CD4-positive, alpha-beta T cell treated with Interleukin-6 at 100 ng/mL for 8 hours (primary cell): ENCODE data around the gene ZNHIT1.

Source experiments
- DNase-seq: peaks from one replicate; pipeline ENCODE4 v3.0.0-alpha.2; 2020; ENCODE audit warnings: mixed read lengths, low spot score

Gene ZNHIT1

GRCh38 chr7:101217388-101218235 is at the start of gene ZNHIT1, which contains the start of gene PLOD3:
Gene ZNHIT1, plus strand, starts transcription at chr7:101218165. Its CDS starts 31 bp downstream, at chr7:101218196.
Gene PLOD3, minus strand, starts transcription at chr7:101217581. Its CDS starts 307 bp downstream, at chr7:101217274.
- peak; percentile 96 for DNase-seq

GRCh38 chr7:101168412-101169049 is 49.4 kb upstream of the ZNHIT1 start:
- no peak for DNase-seq

- DNase-seq, result no peak
Measured at GRCh38 chr7:101169110-101169837, 48.7 kb upstream of the ZNHIT1 start.

- peak; percentile 71 for DNase-seq
Measured at GRCh38 chr7:101169838-101170551, 48.0 kb upstream of the ZNHIT1 start.

- no peak for DNase-seq
Measured at GRCh38 chr7:101170617-101171441, 47.1 kb upstream of the ZNHIT1 start.

- no peak for DNase-seq
Measured at GRCh38 chr7:101171442-101171837, 46.5 kb upstream of the ZNHIT1 start.

- DNase-seq, result no peak
Measured at GRCh38 chr7:101172005-101172853, 45.7 kb upstream of the ZNHIT1 start.

GRCh38 chr7:101172854-101173751 is 44.9 kb upstream of the ZNHIT1 start:
- DNase-seq, result no peak

- DNase-seq, result peak; percentile 38
Measured at GRCh38 chr7:101173752-101174244, 44.2 kb upstream of the ZNHIT1 start.

- DNase-seq, result no peak
Measured at GRCh38 chr7:101174322-101174854, 43.6 kb upstream of the ZNHIT1 start.

GRCh38 chr7:101175664-101176063 is 42.3 kb upstream of the ZNHIT1 start:
- no peak for DNase-seq

- DNase-seq, result no peak
Measured at GRCh38 chr7:101177644-101178043, 40.3 kb upstream of the ZNHIT1 start.

GRCh38 chr7:101179117-101179516 is 38.8 kb upstream of the ZNHIT1 start:
- no peak for DNase-seq

GRCh38 chr7:101179713-101180112 is 38.3 kb upstream of the ZNHIT1 start:
- no peak for DNase-seq

- no peak for DNase-seq
Measured at GRCh38 chr7:101180130-101180755, 37.7 kb upstream of the ZNHIT1 start, which contains the start of gene NAT16. Gene NAT16, minus strand, starts transcription at chr7:101180293. Its CDS starts 5,486 bp downstream, at chr7:101174807.

- no peak for DNase-seq
Measured at GRCh38 chr7:101185258-101185839, 32.6 kb upstream of the ZNHIT1 start.

GRCh38 chr7:101186194-101186593 is 31.8 kb upstream of the ZNHIT1 start:
- DNase-seq, result no peak
